HUES64 (cell line): ENCODE data around the gene ADRA2B.
A peak's percentile ranks its signal among the peaks of the same experiment; 100 is the strongest.

Experiments
- H3K27ac ChIP-seq: 2 replicates; pipeline ENCODE4 v1.7.0; 2013; ENCODE audit warnings: low read depth, low read length, inconsistent platforms
- H3K27me3 ChIP-seq: 2 replicates; pipeline ENCODE4 v1.6.1; 2013; ENCODE audit warnings: mild to moderate bottlenecking, low read length; ENCODE audit not compliant: insufficient read depth
- H3K36me3 ChIP-seq: 2 replicates; pipeline ENCODE4 v1.6.1; 2013; ENCODE audit warnings: mild to moderate bottlenecking, low read length; ENCODE audit not compliant: insufficient read depth
- H3K4me1 ChIP-seq: 2 replicates; pipeline ENCODE4 v1.6.1; 2013; ENCODE audit warnings: mild to moderate bottlenecking, low read length, moderate library complexity; ENCODE audit not compliant: insufficient read depth
- H3K4me3 ChIP-seq: 2 replicates; pipeline ENCODE4 v1.5.1; 2013; ENCODE audit warnings: mild to moderate bottlenecking, low read length, moderate library complexity
- H3K9ac ChIP-seq: 2 replicates; pipeline ENCODE4 v1.6.1; 2013; ENCODE audit warnings: mild to moderate bottlenecking, low read depth, low read length
- H3K9me3 ChIP-seq: 2 replicates; pipeline ENCODE4 v1.6.1; 2013; ENCODE audit warnings: low read depth, low read length; ENCODE audit not compliant: insufficient read depth
- WGBS: fragments of 150-250, 120-280 bp; methylation state at CpG from one replicate; pipeline ENCODE4 v1.1.7; 2013; ENCODE audit warnings: missing lambda C conversion rate; 5-methylcytosine and 5-hydroxymethylcytosine counted together

Gene ADRA2B

DNA sequence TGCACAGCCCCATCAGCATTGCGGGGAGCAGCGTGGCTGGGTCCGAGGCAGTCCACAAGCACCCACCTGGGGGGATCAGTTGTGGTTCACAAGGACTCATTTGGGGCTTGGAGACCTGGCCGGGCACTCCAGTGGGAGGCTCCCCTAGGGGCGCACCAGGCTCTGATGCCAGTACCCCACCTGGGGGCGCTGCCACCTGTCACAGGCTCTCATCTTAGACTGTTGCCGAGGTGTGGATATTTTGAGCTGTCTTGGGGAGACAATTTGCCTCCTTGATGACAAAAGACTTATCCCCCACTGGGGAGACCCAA is 3.0 kb downstream of the ADRA2B start:
- Histone ChIP-seq H3K9me3 (no peaks in the 10 kb centered on the region), H3K27ac (no peak overlapping the region), H3K9ac (no peak overlapping the region), H3K4me3 (no peak overlapping the region), H3K4me1 (peaks cover 20% of the 10 kb centered on the region), H3K36me3 (no peaks in the 10 kb centered on the region), H3K27me3 (peaks cover 31% of the 10 kb centered on the region)
- WGBS: 91% methylated on average over 7 of the region's 7 CpGs

DNA sequence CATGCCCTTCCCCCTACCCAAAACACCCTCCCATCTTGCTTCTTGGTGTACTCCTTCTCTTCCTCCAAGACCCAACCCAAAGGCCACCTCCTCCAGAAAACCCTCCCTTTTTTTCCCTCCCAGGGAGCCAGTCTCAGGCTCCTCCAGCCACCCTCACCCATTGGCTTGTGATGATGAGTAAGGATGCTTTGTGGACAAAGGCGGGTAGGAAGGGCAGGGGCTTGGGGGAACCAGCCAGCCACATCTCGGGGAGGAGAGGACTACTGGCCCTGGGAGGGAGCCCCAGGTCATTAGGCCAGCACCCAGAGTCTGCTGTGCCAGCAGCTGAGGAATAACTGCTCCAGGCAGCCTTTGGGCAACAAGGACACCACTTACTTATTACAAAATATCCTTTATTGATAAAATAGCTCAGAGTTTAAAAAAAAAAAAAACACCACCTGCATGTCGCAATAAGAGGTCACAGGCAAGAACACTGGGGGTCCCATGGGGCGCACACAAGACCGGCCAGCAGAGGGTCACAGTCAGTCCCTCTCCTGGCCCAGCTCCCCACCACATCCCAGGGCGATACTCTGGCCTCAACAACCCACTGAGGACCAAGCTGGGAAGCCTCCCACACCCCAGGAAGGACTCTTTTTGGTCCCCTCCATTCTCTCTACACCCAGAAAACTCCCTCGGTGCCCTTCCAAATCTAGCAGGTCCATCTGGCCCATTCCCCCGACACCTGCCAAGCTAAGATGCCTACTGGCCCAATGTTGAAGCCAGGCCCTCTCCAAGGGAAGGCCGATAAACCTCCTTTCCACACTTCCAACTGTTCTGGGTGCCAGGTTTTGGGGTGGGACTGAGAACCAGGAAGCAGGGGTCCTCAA is 3.6 kb downstream of the ADRA2B start:
- Histone ChIP-seq H3K9me3 (no peaks in the 10 kb centered on the region), H3K36me3 (no peaks in the 10 kb centered on the region), H3K27me3 (peaks cover 25% of the 10 kb centered on the region), H3K4me1 (peaks cover 26% of the 10 kb centered on the region), H3K4me3 (no peak overlapping the region), H3K27ac (no peak overlapping the region), H3K9ac (no peak overlapping the region)
- 89% methylated on average over 9 of the region's 9 CpGs for WGBS

DNA sequence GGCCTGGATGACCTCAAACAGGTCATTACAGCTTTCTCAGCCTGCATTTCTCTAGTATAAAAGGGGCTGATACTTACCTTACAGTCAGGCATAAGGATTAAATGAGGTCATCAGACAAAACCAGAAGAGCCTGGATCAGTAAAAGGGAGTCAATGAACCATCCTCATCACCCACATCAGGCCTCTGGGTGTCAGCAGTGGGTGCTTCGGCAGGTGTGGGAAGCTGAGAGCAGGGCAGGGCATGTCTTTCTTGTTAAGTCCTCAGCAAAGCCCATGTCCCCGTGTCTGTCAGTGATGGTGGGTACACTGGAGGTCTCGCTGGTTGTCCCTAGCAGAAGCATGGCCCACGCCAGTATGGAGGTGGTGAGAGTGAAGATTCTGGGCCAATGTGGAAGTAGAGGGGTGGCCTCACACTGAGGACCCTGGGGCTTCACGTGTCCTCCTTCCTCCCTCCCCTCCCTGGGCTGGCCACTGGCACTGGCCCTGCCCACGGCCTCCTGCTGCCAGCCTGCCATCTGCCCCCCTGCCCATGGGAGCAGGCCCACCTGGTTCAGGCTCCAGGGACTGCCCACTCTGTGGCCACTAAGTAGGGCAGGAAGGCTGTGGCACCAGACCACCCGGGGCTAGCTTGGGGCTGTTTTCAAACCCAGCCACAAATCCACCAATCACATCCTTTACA is 4.4 kb downstream of the ADRA2B start:
- Histone ChIP-seq H3K9me3 (no peaks in the 10 kb centered on the region), H3K4me1 (peaks cover 23% of the 10 kb centered on the region), H3K27me3 (peaks cover 18% of the 10 kb centered on the region), H3K4me3 (no peak overlapping the region), H3K36me3 (no peaks in the 10 kb centered on the region), H3K27ac (no peak overlapping the region), H3K9ac (no peak overlapping the region)
- 81% methylated on average over 7 of the region's 7 CpGs for WGBS

DNA sequence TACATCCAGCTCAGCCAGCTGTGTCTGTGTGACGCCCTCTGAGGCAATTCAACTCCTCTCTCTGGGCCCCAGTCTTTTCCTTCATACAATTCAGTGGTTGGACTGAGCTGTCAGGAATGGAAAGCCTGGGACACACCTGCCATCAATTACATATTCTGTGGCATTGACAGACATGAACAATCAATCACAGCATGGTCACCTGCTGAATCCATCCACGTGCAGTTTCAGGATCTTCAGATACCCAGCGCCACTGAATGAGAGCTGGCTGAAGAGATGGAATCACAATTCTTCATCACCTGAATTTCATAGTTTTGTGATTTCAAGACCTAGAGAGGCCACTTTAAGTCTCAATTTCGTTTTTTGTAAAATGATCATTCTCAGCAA is 5.1 kb downstream of the ADRA2B start:
- no peaks in the 10 kb centered on the region for H3K36me3 ChIP-seq
- H3K4me3 ChIP-seq: no peak overlapping the region
- H3K27me3 ChIP-seq: peaks cover 17% of the 10 kb centered on the region
- WGBS: 77% methylated on average over 4 of the region's 4 CpGs
- H3K9ac ChIP-seq: no peak overlapping the region
- no peaks in the 10 kb centered on the region for H3K9me3 ChIP-seq
- H3K4me1 ChIP-seq: peaks cover 23% of the 10 kb centered on the region
- H3K27ac ChIP-seq: no peak overlapping the region

DNA sequence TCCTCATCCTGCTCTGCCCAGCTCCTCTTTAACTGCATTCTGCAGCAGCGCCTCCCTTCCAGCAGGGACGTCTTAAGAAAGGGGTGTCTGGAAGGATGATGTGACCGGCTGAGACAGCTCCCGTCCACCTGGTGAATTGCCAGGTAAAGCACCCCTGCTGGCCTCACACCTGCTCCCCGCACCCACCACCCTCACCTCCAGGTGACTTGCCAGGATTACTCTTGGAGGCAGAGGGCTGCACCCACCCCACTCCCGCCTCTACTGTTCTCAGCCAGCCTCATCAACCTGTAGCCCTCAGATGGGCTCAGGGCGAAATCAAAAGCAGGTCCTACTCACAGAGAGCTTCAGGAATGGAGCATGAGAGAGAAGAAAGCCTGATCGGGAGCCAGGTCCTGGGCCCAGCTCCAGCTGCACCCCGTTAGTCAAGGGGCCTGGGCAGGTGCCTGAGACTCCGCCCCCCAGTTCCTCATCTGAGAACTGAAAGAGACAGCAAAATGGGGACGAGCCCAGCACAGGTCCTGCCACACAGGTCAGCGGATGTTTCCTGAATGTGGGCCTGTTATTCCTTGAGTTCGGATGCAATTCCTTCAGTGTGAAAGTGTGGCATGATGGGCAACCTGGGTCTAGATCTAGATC is 5.6 kb downstream of the ADRA2B start:
- H3K36me3 ChIP-seq: no peaks in the 10 kb centered on the region
- H3K4me1 ChIP-seq: peaks cover 23% of the 10 kb centered on the region
- no peaks in the 10 kb centered on the region for H3K9me3 ChIP-seq
- peaks cover 12% of the 10 kb centered on the region for H3K27me3 ChIP-seq
- no peak overlapping the region for H3K27ac ChIP-seq
- H3K9ac ChIP-seq: no peak overlapping the region
- WGBS: 92% methylated on average over 13 of the region's 13 CpGs
- H3K4me3 ChIP-seq: no peak overlapping the region

DNA sequence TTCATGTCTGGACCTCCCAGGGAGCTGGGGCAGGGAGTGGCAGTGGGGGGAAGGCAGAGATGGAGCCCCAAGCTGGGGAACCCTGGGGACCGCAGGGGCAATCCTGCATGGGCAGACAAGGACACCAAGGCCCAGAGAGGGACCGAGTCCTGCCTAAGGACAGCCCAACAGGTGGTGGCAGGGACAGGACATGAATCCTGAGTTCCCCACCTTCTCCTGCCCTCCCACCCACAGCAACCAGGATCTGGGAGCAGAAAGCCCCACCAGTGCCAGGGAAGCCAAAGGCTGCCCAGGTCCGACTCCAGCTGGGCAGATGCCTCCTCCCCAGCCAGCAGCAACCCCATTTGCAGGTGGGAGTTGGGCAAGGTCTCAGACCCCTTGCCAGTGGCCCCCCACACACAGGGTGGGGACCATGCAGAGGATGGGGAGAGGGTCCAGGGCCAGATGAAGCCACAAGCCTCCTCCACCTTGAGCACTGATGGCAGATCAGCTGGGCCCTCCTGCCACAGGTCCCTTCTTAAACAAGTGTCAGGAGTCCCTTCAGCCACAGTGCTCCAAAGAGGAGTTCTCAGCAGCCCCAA is 6.3 kb downstream of the ADRA2B start:
- H3K4me1 ChIP-seq: peaks cover 23% of the 10 kb centered on the region
- H3K9me3 ChIP-seq: 0 out of 2 replicates have a peak, but pooled peaks cover 2% of the 10 kb centered on the region
- H3K4me3 ChIP-seq: no peak overlapping the region
- no peak overlapping the region for H3K27ac ChIP-seq
- H3K9ac ChIP-seq: no peak overlapping the region
- peaks cover 4% of the 10 kb centered on the region; the same call in 1 of the 2 replicates for H3K27me3 ChIP-seq
- 90% methylated on average over 3 of the region's 3 CpGs for WGBS
- H3K36me3 ChIP-seq: no peaks in the 10 kb centered on the region

DNA sequence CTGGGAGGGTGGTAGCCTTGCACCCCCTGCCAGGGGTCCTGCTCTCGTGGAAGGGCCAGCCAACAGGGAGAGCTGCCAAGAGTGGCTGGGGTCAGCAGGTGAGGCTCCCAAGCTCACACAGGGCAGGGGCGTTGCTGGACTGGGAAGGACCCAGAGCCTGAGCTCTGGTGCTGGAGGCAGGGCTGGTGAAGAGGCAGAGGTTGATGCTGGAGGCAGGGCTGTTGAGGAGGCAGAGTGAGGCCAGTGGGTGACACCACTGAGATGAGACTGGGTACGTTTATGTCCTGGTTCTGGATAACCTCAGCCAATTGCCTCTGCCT is 7.0 kb downstream of the ADRA2B start:
- H3K4me1 ChIP-seq: peaks cover 23% of the 10 kb centered on the region
- H3K9ac ChIP-seq: no peak overlapping the region
- H3K36me3 ChIP-seq: no peaks in the 10 kb centered on the region
- 81% methylated on average over 3 of the region's 3 CpGs for whole genome bisulfite sequencing
- H3K27ac ChIP-seq: no peak overlapping the region
- no peak overlapping the region for H3K4me3 ChIP-seq
- no peaks in the 10 kb centered on the region for H3K27me3 ChIP-seq
- H3K9me3 ChIP-seq: 0 out of 2 replicates have a peak, but pooled peaks cover 2% of the 10 kb centered on the region

DNA sequence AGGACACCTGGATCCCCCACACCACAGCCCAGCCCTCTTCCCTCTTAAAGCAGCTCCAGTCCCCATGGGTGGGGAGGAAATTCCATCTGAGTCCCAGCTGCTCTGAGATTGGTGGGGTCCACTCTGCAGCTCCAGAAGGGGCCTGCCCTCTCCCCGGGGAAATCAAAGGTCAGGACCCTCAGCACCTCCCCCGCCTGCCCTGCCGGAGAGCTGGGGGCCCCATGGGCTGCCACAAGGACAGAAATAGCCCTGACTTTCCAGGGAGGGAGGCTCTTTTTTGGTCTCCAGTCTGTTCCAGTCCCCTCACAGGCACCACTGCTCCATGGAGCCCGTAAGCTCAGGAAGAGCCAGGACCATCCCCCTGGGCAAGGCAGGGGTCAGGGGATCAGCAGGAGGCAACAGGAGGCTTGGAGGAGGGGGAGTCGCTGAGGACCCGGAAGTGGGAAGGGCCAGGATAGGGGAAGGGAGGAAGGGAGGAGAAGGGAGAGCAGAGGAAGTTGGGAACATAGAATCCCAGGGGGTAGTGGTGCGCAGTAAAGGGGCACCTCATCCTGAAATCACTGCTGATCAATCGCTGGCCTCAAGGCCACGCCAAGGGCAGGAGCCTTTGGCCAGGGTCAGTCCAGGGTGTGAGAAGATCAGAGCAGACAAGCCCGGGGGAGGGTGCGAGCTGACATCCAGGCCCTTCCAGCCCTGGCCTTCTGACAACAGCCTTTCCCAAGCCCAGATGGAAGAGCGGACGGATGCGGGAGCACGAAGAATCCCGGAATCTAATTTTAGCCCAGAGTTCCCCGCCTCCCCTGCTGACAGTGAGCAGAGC is 7.6 kb downstream of the ADRA2B start:
- no peak overlapping the region for H3K4me3 ChIP-seq
- WGBS: 53% methylated on average over 17 of the region's 17 CpGs
- no peaks in the 10 kb centered on the region for H3K36me3 ChIP-seq
- H3K27me3 ChIP-seq: no peaks in the 10 kb centered on the region
- peaks cover 23% of the 10 kb centered on the region for H3K4me1 ChIP-seq
- H3K9me3 ChIP-seq: 0 out of 2 replicates have a peak, but pooled peaks cover 2% of the 10 kb centered on the region
- H3K27ac ChIP-seq: peak overlapping the region; percentile 36; the same call in 1 of the 2 replicates
- H3K9ac ChIP-seq: no peak overlapping the region; the same call in 1 of the 2 replicates

DNA sequence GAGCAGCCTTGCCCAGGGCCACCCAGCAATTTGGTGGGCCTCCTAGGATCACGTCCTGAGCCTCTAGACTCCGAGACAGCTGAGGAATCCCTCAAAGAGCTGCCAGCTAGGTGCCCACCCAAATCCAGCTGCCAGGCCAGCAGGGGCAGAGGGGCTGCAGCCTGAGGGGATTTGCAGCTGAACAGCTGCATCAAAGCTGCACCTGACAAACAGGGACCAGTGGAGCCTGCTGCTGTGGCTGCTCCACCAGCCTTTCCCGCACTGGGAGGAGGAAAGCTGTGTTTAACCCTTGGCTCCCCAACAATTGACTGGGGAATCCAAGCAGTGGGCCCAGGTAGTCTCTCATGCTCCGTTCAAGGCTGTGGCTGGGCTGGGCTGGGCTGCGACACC is 8.2 kb downstream of the ADRA2B start:
- H3K9me3 ChIP-seq: 0 out of 2 replicates have a peak, but pooled peaks cover 2% of the 10 kb centered on the region
- WGBS: 49% methylated on average over 5 of the region's 5 CpGs
- H3K36me3 ChIP-seq: no peaks in the 10 kb centered on the region
- H3K27ac ChIP-seq: peak overlapping the region; percentile 36; the same call in 1 of the 2 replicates
- H3K27me3 ChIP-seq: no peaks in the 10 kb centered on the region
- peaks cover 23% of the 10 kb centered on the region for H3K4me1 ChIP-seq
- no peak overlapping the region for H3K4me3 ChIP-seq
- no peak overlapping the region for H3K9ac ChIP-seq

DNA sequence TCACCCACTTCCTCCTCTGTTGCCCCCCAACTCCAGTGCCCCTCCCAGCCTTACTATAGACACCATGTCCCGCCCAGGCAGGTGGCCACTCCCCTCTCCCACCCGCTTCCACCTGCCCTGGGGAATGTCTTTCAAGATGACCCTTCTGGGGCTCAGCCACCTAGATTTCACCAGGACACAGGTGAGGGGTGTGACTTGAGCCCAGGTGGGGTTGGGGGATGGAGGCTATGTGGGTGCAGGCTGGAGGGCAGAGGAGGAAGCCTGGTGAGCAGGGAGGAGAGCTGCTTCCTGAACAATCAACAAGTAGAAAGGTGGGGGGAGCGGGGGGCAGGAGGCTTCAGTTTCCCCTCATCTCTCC is 8.7 kb downstream of the ADRA2B start:
- no peak overlapping the region for H3K9ac ChIP-seq
- 77% methylated on average over 3 of the region's 3 CpGs for WGBS
- H3K4me3 ChIP-seq: no peak overlapping the region
- H3K9me3 ChIP-seq: 0 out of 2 replicates have a peak, but pooled peaks cover 2% of the 10 kb centered on the region
- no peaks in the 10 kb centered on the region for H3K36me3 ChIP-seq
- peaks cover 23% of the 10 kb centered on the region for H3K4me1 ChIP-seq
- H3K27me3 ChIP-seq: no peaks in the 10 kb centered on the region
- no peak overlapping the region for H3K27ac ChIP-seq
